Calu3 (cell line): Measurements from ENCODE around the gene CHM. TPM values are rescaled to one million over a fixed set of nuclear protein-coding genes. Genes with fewer than 3 reads are reported as not detected.

ENCODE experiments used
- BruUV-seq: library from RNA; stranded (reverse); fragments of 400-500 nt; replicated peaks from 2 replicates; lab custom pipeline; 2021; lab: Mats Ljungman, UMichigan
- CTCF ChIA-PET: fragments of 300-600 bp; sonication (Branson Sonifier 250); formaldehyde crosslinking; loops from one replicate; lab custom pipeline; 2022; ENCODE audit warnings: antibody characterized with exemption; lab: Charles Lee
- DNase-seq: peaks from one replicate; pipeline ENCODE4 v3.0.0; 2022
- H3K27ac Mint-ChIP-seq: one replicate; pipeline ENCODE4 v1.8.0; 2022; ENCODE audit warnings: mixed read lengths; ENCODE audit not compliant: unreplicated experiment
- H3K27me3 Mint-ChIP-seq: one replicate; pipeline ENCODE4 v1.8.0; 2022; ENCODE audit warnings: mixed read lengths; ENCODE audit not compliant: unreplicated experiment
- H3K36me3 Mint-ChIP-seq: one replicate; pipeline ENCODE4 v1.8.0; 2022; ENCODE audit warnings: mild to moderate bottlenecking, moderate library complexity, mixed read lengths; ENCODE audit not compliant: insufficient read depth, unreplicated experiment
- H3K4me1 Mint-ChIP-seq: one replicate; pipeline ENCODE4 v1.8.0; 2022; ENCODE audit warnings: mild to moderate bottlenecking, low read depth, mixed read lengths; ENCODE audit not compliant: unreplicated experiment
- H3K4me3 Mint-ChIP-seq: one replicate; pipeline ENCODE4 v1.8.0; 2022; ENCODE audit warnings: mild to moderate bottlenecking, low read depth, moderate library complexity, mixed read lengths; ENCODE audit not compliant: unreplicated experiment
- H3K9me3 Mint-ChIP-seq: one replicate; pipeline ENCODE4 v1.8.0; 2022; ENCODE audit warnings: low read depth, mixed read lengths; ENCODE audit not compliant: unreplicated experiment
- intact Hi-C: fragments of 100-400 bp; cut with micrococcal nuclease; formaldehyde crosslinking; loops from one replicate; pipeline ENCODE4 v1.10.0; 2022; ENCODE audit not compliant: unreplicated experiment
- total RNA-seq: library from RNA; stranded (reverse); gene quantifications from 2 replicates; pipeline ENCODE4 v1.2.3, GENCODE V29; 2022
- TF ChIP-seq, protein P1 (sequence below): fragments of 200-600 bp; IDR thresholded peaks from one replicate; pipeline ENCODE4 v1.8.0; 2022; ENCODE audit warnings: antibody characterized with exemption; ENCODE audit not compliant: unreplicated experiment

The CHM gene
- total RNA-seq, 1 experiment from 2014 or later, result 24.3 TPM

DNA sequence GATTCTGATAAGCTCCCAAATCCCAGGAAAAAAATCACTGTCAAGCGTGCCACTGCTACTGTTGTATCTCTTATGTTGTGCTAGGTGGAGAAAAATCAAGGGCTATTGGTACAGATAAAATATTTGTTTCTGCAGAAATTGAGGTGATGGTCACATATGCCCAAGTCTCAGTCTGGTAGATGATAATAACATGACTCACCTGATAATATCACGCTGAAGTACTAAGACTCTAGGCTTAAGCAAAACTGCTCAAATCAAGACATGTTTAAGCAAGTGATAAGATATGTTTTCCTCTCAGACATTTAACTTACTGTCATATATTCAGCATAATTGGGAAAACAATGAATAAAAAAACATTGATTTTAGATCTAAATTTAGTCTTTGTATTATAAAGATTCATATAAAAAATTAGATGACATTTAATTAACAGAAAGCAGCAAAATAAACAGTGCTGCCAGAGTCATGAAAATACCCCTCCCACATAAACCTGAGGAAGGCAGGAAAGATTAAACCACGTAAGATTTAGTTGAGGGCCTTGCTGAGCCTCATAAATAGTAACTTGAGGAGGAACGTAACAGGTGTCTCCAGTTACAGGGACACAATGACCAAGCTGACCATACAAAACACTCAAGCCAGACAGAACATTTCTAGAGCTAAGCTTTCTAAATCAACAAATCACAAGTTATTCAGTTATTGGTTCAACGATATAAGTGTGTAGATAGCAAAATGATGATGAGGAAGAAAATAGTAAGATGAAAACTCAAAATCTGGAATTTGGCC is 143.5 kb downstream of the CHM start:
- Mint-ChIP-seq H3K36me3 (no peaks in the 10 kb centered on the region), H3K27ac (no peak overlapping the region), H3K9me3 (no peaks in the 10 kb centered on the region), H3K4me1 (no peaks in the 10 kb centered on the region), H3K4me3 (no peak overlapping the region), H3K27me3 (no peaks in the 10 kb centered on the region)
- intact Hi-C loops, result no loop called here
- TF ChIP-seq, protein P1, sequence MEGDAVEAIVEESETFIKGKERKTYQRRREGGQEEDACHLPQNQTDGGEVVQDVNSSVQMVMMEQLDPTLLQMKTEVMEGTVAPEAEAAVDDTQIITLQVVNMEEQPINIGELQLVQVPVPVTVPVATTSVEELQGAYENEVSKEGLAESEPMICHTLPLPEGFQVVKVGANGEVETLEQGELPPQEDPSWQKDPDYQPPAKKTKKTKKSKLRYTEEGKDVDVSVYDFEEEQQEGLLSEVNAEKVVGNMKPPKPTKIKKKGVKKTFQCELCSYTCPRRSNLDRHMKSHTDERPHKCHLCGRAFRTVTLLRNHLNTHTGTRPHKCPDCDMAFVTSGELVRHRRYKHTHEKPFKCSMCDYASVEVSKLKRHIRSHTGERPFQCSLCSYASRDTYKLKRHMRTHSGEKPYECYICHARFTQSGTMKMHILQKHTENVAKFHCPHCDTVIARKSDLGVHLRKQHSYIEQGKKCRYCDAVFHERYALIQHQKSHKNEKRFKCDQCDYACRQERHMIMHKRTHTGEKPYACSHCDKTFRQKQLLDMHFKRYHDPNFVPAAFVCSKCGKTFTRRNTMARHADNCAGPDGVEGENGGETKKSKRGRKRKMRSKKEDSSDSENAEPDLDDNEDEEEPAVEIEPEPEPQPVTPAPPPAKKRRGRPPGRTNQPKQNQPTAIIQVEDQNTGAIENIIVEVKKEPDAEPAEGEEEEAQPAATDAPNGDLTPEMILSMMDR, result no peak
- CTCF ChIA-PET, result no interaction called here
- no peak for DNase-seq
- no TSS peak for BruUV-seq

DNA sequence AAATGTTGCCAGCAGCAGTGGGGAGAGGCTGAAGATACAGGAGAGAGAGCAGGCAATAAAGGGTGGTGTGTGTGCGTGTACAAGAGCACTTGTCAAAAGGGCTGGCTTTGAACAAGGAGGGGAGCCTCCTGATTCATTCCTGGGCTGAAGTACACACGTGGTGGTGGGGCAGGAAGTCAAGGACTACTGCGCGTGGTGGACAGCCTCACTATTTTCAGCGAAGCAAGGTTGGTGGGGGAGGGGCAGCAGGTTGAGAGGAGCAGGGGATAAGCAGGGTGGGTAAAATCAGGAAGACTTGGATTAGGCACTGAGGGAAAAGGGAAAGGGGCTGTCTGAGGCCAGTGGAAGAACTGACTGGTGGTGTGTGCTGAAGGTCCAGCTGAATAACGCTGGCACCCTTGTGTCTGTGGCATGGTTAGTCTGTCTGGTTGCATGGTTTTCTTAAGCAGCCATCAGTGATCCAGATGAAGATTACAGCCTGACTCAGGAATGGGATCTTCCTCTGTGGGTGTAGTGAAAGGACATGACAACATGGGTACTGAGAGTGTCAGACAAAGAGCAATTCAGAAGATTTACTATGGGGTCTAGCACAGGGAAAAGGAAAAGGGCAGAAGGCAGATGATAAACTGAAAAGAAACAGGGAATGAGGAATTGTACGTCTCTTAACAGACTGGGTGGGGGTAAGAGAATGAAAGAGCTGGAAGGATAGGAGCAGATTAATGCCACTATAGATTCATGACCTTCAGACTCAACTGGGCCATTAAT is 149.8 kb downstream of the CHM start:
- Mint-ChIP-seq H3K4me1 (no peaks in the 10 kb centered on the region), H3K4me3 (no peak overlapping the region), H3K9me3 (no peaks in the 10 kb centered on the region), H3K27ac (no peak overlapping the region), H3K36me3 (no peaks in the 10 kb centered on the region), H3K27me3 (no peaks in the 10 kb centered on the region)
- BruUV-seq, result no TSS peak
- DNase-seq, result no peak
- intact Hi-C loops, result no loop called here
- TF ChIP-seq, protein P1, result no peak
- CTCF ChIA-PET, result no interaction called here

DNA sequence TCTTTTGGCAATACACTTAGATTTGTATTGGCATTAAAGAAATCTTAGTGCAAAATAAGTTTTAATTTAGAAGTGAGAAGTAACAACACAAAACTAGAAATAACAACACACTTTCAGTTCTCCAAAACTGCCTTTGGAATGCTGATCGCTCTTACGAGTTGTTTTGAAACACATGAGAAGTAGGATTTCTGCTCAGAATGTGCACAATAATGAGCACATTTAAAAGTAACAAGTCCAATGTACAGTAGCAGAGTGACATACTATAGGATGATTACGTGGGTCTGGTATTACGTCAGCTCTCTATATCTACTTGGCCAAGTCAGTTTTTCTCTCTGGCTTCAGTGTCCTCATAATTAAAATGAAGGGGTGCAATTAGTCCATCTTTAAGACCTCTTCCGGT is 164.8 kb downstream of the CHM start:
- CTCF ChIA-PET, result no interaction called here
- H3K9me3 Mint-ChIP-seq, result no peaks in the 10 kb centered on the region
- no peaks in the 10 kb centered on the region for H3K36me3 Mint-ChIP-seq
- no peak for DNase-seq
- intact Hi-C loops, result no loop called here
- no peak overlapping the region for H3K4me3 Mint-ChIP-seq
- TF ChIP-seq, protein P1, result no peak
- no TSS peak for BruUV-seq
- H3K4me1 Mint-ChIP-seq, result no peaks in the 10 kb centered on the region
- no peak overlapping the region for H3K27ac Mint-ChIP-seq
- H3K27me3 Mint-ChIP-seq, result no peaks in the 10 kb centered on the region

DNA sequence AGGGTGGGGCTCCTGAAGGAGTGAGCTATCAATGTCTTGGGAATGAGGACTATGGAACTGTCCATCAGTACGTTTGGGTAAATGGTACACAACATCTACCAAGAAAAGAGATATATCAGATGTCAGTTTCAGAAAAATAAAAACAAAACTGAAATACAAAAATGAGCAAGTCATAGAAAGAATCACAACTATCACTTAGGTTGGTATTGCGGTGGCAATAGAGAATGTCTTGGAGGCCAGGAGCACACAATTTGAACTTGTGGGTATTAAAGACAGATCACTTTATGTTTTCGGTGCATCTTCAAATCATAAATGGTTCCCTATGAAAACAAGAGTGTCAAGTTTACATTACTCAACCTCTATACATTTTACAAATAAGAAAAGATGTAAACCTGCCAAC is 176.8 kb downstream of the CHM start:
- no peak for DNase-seq
- CTCF ChIA-PET, result no interaction called here
- TF ChIP-seq, protein P1, result no peak
- intact Hi-C loops, result no loop called here
- BruUV-seq, result no TSS peak
- Mint-ChIP-seq H3K27me3 (no peaks in the 10 kb centered on the region), H3K36me3 (peaks cover 5% of the 10 kb centered on the region), H3K9me3 (no peaks in the 10 kb centered on the region), H3K4me3 (no peak overlapping the region), H3K4me1 (no peaks in the 10 kb centered on the region), H3K27ac (no peak overlapping the region)
